Measurements from ENCODE around the gene CYB5D1.

DNA sequence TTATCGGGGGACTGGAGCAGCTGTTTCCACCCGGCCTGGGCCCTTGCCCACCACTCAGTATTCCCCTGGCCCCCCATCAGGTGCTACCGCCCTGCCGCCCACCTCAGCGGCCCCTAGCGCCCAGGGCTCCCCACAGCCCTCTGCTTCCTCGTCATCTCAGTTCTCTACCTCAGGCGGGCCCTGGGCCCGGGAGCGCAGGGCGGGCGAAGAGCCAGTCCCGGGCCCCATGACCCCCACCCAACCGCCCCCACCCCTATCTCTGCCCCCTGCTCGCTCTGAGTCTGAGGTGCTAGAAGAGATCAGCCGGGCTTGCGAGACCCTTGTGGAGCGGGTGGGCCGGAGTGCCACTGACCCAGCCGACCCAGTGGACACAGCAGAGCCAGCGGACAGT lies 9.1 kb upstream of the CYB5D1 start:
- TF ChIP-seq POLR2A (IDR thresholded peaks at IDR 0.05) = no peak
- TF ChIP-seq, protein P1, sequence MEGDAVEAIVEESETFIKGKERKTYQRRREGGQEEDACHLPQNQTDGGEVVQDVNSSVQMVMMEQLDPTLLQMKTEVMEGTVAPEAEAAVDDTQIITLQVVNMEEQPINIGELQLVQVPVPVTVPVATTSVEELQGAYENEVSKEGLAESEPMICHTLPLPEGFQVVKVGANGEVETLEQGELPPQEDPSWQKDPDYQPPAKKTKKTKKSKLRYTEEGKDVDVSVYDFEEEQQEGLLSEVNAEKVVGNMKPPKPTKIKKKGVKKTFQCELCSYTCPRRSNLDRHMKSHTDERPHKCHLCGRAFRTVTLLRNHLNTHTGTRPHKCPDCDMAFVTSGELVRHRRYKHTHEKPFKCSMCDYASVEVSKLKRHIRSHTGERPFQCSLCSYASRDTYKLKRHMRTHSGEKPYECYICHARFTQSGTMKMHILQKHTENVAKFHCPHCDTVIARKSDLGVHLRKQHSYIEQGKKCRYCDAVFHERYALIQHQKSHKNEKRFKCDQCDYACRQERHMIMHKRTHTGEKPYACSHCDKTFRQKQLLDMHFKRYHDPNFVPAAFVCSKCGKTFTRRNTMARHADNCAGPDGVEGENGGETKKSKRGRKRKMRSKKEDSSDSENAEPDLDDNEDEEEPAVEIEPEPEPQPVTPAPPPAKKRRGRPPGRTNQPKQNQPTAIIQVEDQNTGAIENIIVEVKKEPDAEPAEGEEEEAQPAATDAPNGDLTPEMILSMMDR (IDR thresholded peaks at IDR 0.05) = no peak

Data from prostate gland (tissue), 2 donors.